ENCODE measurements around the gene SHISAL2A.

Gene SHISAL2A

GRCh38 chr1:52673513-52673912 lies 40.5 kb downstream of the SHISAL2A start:
- H3K4me3 ChIP-seq (IDR thresholded peaks at IDR 0.05; ENCODE audit: insufficient read depth, low read depth, low read length) = no peak overlapping the region
- no peaks in the 10 kb centered on the region for H4K20me1 ChIP-seq (ENCODE audit: insufficient read depth)
- H3K4me1 ChIP-seq (ENCODE audit: low read depth, poor library complexity, severe bottlenecking) = peaks cover 4% of the 10 kb centered on the region
- no peak overlapping the region for H3K9ac ChIP-seq
- no peak overlapping the region for H2AFZ ChIP-seq (ENCODE audit: low read depth)
- H3K36me3 ChIP-seq (ENCODE audit: insufficient read depth) = no peaks in the 10 kb centered on the region
- H3K27ac ChIP-seq = no peak overlapping the region
- H3K27me3 ChIP-seq (ENCODE audit: insufficient read depth, low read depth) = no peaks in the 10 kb centered on the region
- no peak overlapping the region for H3K4me2 ChIP-seq
- no peaks in the 10 kb centered on the region for H3K79me2 ChIP-seq (ENCODE audit: insufficient read depth, low read depth)
- no peak for TF ChIP-seq CTCF (conservative IDR thresholded peaks at IDR 0.05; ENCODE audit: low read depth, low read length)

- Histone ChIP-seq H3K36me3 (ENCODE audit: insufficient read depth) (no peaks in the 10 kb centered on the region), H3K4me3 (IDR thresholded peaks at IDR 0.05; ENCODE audit: insufficient read depth, low read depth, low read length) (no peak overlapping the region), H3K79me2 (ENCODE audit: insufficient read depth, low read depth) (no peaks in the 10 kb centered on the region), H3K27me3 (ENCODE audit: insufficient read depth, low read depth) (no peaks in the 10 kb centered on the region), H3K27ac (no peak overlapping the region), H3K4me2 (no peak overlapping the region), H3K4me1 (ENCODE audit: low read depth, poor library complexity, severe bottlenecking) (peaks cover 4% of the 10 kb centered on the region), H4K20me1 (ENCODE audit: insufficient read depth) (no peaks in the 10 kb centered on the region), H2AFZ (ENCODE audit: low read depth) (no peak overlapping the region), H3K9ac (no peak overlapping the region)
- no peak for TF ChIP-seq CTCF (conservative IDR thresholded peaks at IDR 0.05; ENCODE audit: low read depth, low read length)
These were observed 41.8 kb downstream of the SHISAL2A start for GRCh38 chr1:52674497-52675384.

- Histone ChIP-seq H4K20me1 (ENCODE audit: insufficient read depth) (no peaks in the 10 kb centered on the region), H3K4me1 (ENCODE audit: low read depth, poor library complexity, severe bottlenecking) (no peaks in the 10 kb centered on the region), H3K79me2 (ENCODE audit: insufficient read depth, low read depth) (no peaks in the 10 kb centered on the region), H3K4me3 (IDR thresholded peaks at IDR 0.05; ENCODE audit: insufficient read depth, low read depth, low read length) (no peak overlapping the region), H2AFZ (ENCODE audit: low read depth) (no peak overlapping the region), H3K36me3 (ENCODE audit: insufficient read depth) (no peaks in the 10 kb centered on the region), H3K27ac (no peak overlapping the region), H3K27me3 (ENCODE audit: insufficient read depth, low read depth) (no peaks in the 10 kb centered on the region), H3K4me2 (no peak overlapping the region), H3K9ac (no peak overlapping the region)
- no peak for TF ChIP-seq CTCF (conservative IDR thresholded peaks at IDR 0.05; ENCODE audit: low read depth, low read length)
These were observed 43.4 kb downstream of the SHISAL2A start for GRCh38 chr1:52676249-52676903.

GRCh38 chr1:52677076-52677806 lies 44.3 kb downstream of the SHISAL2A start:
- Histone ChIP-seq H3K27ac (no peak overlapping the region), H4K20me1 (ENCODE audit: insufficient read depth) (no peaks in the 10 kb centered on the region), H3K36me3 (ENCODE audit: insufficient read depth) (no peaks in the 10 kb centered on the region), H3K9ac (no peak overlapping the region), H3K4me2 (no peak overlapping the region), H3K79me2 (ENCODE audit: insufficient read depth, low read depth) (no peaks in the 10 kb centered on the region), H3K27me3 (ENCODE audit: insufficient read depth, low read depth) (no peaks in the 10 kb centered on the region), H3K4me3 (IDR thresholded peaks at IDR 0.05; ENCODE audit: insufficient read depth, low read depth, low read length) (no peak overlapping the region), H3K4me1 (ENCODE audit: low read depth, poor library complexity, severe bottlenecking) (no peaks in the 10 kb centered on the region), H2AFZ (ENCODE audit: low read depth) (no peak overlapping the region)
- TF ChIP-seq CTCF (conservative IDR thresholded peaks at IDR 0.05; ENCODE audit: low read depth, low read length) = no peak
